Measurements from ENCODE around the gene GGCX. TPM values are rescaled to one million over a fixed set of nuclear protein-coding genes. Genes with fewer than 3 reads are reported as not detected.

The GGCX gene
- total and polyA plus RNA-seq, 2 of the 13 experiments (the other 11 are each of a cell fraction or from before 2014, with no cell fraction given), result 72.5 to 103 TPM

GRCh38 chr2:85561280-85562212 is at the start of gene GGCX (continued):
- no peak for TF ChIP-seq ELK4 (CRISPR knock-in tag; IDR thresholded peaks at IDR 0.05; ENCODE audit: borderline replicate concordance)
- TF ChIP-seq SIN3B (IDR thresholded peaks at IDR 0.05; ENCODE audit: low read length), result peak; percentile 77; the same call in 1 of the 2 replicates
- TF ChIP-seq ZNF605 (CRISPR knock-in tag; IDR thresholded peaks at IDR 0.05), result peak; percentile 97
- TF ChIP-seq SP5 (CRISPR knock-in tag; IDR thresholded peaks at IDR 0.05; ENCODE audit: borderline replicate concordance, low read depth), result peak; percentile 76
- TF ChIP-seq PCBP2 (optimal IDR thresholded peaks at IDR 0.05; ENCODE audit: low read depth, low read length, poor library complexity, severe bottlenecking), result no peak
- peak; percentile 88; the same call in 1 of the 2 replicates for TF ChIP-seq ZNF556 (CRISPR knock-in tag; IDR thresholded peaks at IDR 0.05; ENCODE audit: borderline replicate concordance)
- peak; percentile 94 for TF ChIP-seq KLF6 (CRISPR knock-in tag; IDR thresholded peaks at IDR 0.05)
- peak; percentile 86 for TF ChIP-seq ZNF670 (CRISPR knock-in tag; IDR thresholded peaks at IDR 0.05; ENCODE audit: borderline replicate concordance)
- TF ChIP-seq ZNF317 (CRISPR knock-in tag; IDR thresholded peaks at IDR 0.05), result peak; percentile 86
- peak; percentile 72; the same call in 1 of the 2 replicates for TF ChIP-seq ELF3 (CRISPR knock-in tag; IDR thresholded peaks at IDR 0.05)
- peak; percentile 94 for TF ChIP-seq CREM (IDR thresholded peaks at IDR 0.05)
- TF ChIP-seq CREM (CRISPR knock-in tag; IDR thresholded peaks at IDR 0.05), result 0 out of 2 replicates have a peak, but pooled peaks have one; percentile 25
- TF ChIP-seq SYNCRIP (IDR thresholded peaks at IDR 0.05; ENCODE audit: insufficient read depth, low read depth, low read length), result no peak
- TF ChIP-seq EZH2 (conservative IDR thresholded peaks at IDR 0.05; ENCODE audit: low read depth, low read length), result no peak
- no peak for TF ChIP-seq ZNF562 (CRISPR knock-in tag; IDR thresholded peaks at IDR 0.05; ENCODE audit: borderline replicate concordance)
- TF ChIP-seq ZNF230 (CRISPR knock-in tag; IDR thresholded peaks at IDR 0.05), result peak; percentile 78
- no peak; the same call in 1 of the 2 replicates for TF ChIP-seq RARA (CRISPR knock-in tag; IDR thresholded peaks at IDR 0.05)
- TF ChIP-seq ONECUT2 (CRISPR knock-in tag; IDR thresholded peaks at IDR 0.05), result peak; percentile 38; the same call in 1 of the 2 replicates
- 0 out of 2 replicates have a peak, but pooled peaks have one; percentile 20 for TF ChIP-seq ZNF253 (CRISPR knock-in tag; IDR thresholded peaks at IDR 0.05; ENCODE audit: borderline replicate concordance)
- TF ChIP-seq BHLHE40 (IDR thresholded peaks at IDR 0.05; ENCODE audit: low read length), result 0 out of 2 replicates have a peak, but pooled peaks have one; percentile 30
- TF ChIP-seq ZNF207 (IDR thresholded peaks at IDR 0.05; ENCODE audit: borderline replicate concordance), result no peak
- TF ChIP-seq MZF1 (CRISPR knock-in tag; IDR thresholded peaks at IDR 0.05; ENCODE audit: borderline replicate concordance), result 0 out of 2 replicates have a peak, but pooled peaks have one; percentile 33
- TF ChIP-seq ZNF296 (CRISPR knock-in tag; conservative IDR thresholded peaks at IDR 0.05), result 0 out of 2 replicates have a peak, but pooled peaks have one; percentile 79
- TF ChIP-seq AGO1 (IDR thresholded peaks at IDR 0.05; ENCODE audit: low read depth, low read length, poor library complexity, severe bottlenecking), result peak; percentile 77
- TF ChIP-seq ZNF790 (CRISPR knock-in tag; IDR thresholded peaks at IDR 0.05; ENCODE audit: borderline replicate concordance), result peak; percentile 89
- no peak; the same call in none of the 2 replicates for TF ChIP-seq ZNF44 (CRISPR knock-in tag; IDR thresholded peaks at IDR 0.05)
- TF ChIP-seq SOX6 (IDR thresholded peaks at IDR 0.05), result no peak
- peak; percentile 87 for TF ChIP-seq SOX6 (CRISPR knock-in tag; IDR thresholded peaks at IDR 0.05)

Measured in HepG2 (cell line).